ENCODE results near the gene ENDOV.

The ENDOV gene

DNA sequence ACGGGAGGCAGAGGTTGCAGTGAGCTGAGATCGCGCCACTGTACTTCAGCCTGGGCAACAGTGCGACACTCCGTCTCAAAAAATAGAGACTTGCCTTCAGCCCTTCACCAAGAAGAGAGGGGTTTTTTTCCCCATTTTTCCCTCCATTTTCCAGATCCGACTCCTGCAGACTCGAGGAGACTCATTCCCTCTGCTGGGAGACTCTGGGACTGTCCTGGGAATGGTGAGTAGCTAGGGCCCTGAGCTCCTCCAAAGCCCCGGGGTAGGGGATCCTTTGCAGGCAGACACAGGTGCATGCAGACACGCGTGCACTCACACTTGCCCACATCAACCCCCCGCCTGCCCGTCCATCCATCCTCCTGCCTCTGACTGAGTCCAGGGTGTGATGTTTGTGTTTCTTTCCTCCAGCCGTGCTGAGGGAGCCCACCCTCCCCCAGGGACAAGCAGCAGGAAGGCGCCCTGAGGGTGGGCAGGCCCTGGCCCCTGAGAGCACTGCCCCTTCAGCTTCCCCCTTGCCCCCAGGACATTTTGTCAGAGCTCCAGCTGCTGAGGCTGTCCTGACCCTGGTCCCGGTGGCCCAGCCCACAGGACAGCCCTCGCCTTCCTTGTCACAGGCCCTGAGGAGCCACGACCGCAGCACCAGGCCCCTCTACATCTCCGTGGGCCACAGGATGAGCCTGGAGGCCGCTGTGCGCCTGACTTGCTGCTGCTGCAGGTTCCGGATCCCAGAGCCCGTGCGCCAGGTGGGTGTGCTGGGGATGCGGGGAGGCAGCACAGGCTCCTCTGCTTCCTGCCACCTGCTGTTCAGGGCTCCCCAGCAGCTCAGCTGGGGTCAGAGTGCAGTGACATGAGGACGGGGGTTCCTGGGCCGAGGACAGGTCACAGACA, 10.2 kb downstream of the ENDOV start:
- TF ChIP-seq, protein P1, sequence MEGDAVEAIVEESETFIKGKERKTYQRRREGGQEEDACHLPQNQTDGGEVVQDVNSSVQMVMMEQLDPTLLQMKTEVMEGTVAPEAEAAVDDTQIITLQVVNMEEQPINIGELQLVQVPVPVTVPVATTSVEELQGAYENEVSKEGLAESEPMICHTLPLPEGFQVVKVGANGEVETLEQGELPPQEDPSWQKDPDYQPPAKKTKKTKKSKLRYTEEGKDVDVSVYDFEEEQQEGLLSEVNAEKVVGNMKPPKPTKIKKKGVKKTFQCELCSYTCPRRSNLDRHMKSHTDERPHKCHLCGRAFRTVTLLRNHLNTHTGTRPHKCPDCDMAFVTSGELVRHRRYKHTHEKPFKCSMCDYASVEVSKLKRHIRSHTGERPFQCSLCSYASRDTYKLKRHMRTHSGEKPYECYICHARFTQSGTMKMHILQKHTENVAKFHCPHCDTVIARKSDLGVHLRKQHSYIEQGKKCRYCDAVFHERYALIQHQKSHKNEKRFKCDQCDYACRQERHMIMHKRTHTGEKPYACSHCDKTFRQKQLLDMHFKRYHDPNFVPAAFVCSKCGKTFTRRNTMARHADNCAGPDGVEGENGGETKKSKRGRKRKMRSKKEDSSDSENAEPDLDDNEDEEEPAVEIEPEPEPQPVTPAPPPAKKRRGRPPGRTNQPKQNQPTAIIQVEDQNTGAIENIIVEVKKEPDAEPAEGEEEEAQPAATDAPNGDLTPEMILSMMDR (IDR thresholded peaks at IDR 0.05; ENCODE audit: insufficient read depth, low read length, missing control alignments) = no peak
- CTCF ChIA-PET = interaction anchor here (0.8 to 9.1 kb wide), 12 partner anchors 10 to 561 kb away, joined by 3 to 140 read pairs (median 4); partner anchors contain the start of gene ENDOV
- POLR2A ChIA-PET = interaction anchor here (0.6 kb wide), 1 partner anchor 46 kb away, joined by 3 read pairs; no protein-coding TSS in a partner anchor
- DNase-seq (ENCODE audit: low read depth, low spot score) = no peak
- no peak overlapping the region for H3K4me3 ChIP-seq (ENCODE audit: low read depth, low read length)

DNA sequence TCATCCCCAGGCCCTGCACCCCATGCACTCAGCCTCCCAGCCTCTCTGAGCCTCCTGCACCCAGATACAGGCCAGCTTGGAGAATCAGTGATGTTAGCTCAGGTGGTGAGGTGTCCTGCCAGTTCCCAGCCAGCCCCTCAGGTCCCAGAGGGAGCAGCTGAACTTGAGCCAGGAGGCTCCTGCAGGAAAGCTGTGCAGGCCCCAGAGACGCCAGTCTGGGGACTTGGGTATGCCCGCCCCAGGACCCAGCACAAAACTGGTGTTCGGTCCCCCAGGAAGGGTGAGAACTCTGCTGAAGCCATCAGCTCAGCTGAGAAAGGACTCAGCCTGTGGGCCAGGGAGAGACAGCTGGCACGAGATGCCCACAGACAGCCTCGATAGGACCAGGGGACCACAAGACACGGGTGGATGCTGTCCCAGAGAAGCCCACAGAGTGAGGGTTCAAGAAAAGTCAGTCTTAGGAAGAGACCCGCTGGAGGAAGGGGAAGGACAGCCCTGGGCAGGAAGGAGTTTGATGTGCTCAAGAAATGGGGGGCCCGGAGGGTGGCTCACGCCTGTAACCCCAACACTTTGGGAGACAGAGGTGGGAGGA, 11.0 kb downstream of the ENDOV start:
- ChIA-PET CTCF (interaction anchor here (0.9 to 9.1 kb wide), 10 partner anchors 10 to 558 kb away, joined by 3 to 140 read pairs (median 5); partner anchors contain the start of gene ENDOV), POLR2A (interaction anchor here (0.6 kb wide), 1 partner anchor 47 kb away, joined by 3 read pairs; no protein-coding TSS in a partner anchor)
- DNase-seq (ENCODE audit: low read depth, low spot score) = no peak
- TF ChIP-seq, protein P1 (IDR thresholded peaks at IDR 0.05; ENCODE audit: insufficient read depth, low read length, missing control alignments) = no peak
- no peak overlapping the region for H3K4me3 ChIP-seq (ENCODE audit: low read depth, low read length)

DNA sequence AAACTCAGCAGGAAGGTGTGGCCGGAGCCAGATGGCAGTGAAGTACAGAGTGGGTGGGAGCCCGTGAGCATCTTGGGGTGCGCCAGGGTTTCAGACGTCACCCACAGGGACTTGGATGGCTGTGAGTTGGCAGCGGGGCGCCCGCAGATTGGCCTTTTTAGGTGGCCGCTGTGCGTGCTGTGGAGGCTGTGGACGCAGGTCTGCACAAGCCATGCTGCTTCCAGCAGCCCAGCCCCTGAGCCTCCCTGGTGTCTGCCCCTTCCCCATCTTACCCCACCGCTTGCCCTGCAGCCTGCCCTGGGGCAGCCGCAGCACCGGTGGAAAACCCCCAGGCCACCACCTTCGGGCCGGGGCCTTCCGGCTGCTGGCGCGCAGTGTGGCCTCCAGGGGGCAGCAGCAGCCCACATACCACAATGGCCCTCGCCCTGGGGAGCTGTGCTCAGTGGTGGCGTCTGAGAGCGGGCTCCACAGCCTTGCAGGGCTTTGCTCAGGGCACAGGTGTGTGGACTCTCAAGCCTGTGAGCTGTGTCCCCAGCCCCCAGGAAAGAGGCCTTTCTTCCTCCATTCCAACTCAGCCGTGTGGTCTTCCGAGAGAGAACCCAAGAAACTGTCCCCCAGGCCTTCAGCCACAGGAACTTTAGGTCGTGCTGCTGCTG, 11.8 kb downstream of the ENDOV start:
- no peak for DNase-seq (ENCODE audit: low read depth, low spot score)
- ChIA-PET CTCF (interaction anchor here (0.6 to 9.1 kb wide), 56 partner anchors 8 to 687 kb away, joined by 3 to 140 read pairs (median 4); partner anchors contain the start of genes CHMP6 and ENDOV), POLR2A (interaction anchor here (1.0 to 1.1 kb wide), 2 partner anchors 543 to 558 kb away, joined by 4 read pairs; no protein-coding TSS in a partner anchor)
- no peak overlapping the region for H3K4me3 ChIP-seq (ENCODE audit: low read depth, low read length)
- TF ChIP-seq, protein P1 (IDR thresholded peaks at IDR 0.05; ENCODE audit: insufficient read depth, low read length, missing control alignments) = peak; percentile 96

DNA sequence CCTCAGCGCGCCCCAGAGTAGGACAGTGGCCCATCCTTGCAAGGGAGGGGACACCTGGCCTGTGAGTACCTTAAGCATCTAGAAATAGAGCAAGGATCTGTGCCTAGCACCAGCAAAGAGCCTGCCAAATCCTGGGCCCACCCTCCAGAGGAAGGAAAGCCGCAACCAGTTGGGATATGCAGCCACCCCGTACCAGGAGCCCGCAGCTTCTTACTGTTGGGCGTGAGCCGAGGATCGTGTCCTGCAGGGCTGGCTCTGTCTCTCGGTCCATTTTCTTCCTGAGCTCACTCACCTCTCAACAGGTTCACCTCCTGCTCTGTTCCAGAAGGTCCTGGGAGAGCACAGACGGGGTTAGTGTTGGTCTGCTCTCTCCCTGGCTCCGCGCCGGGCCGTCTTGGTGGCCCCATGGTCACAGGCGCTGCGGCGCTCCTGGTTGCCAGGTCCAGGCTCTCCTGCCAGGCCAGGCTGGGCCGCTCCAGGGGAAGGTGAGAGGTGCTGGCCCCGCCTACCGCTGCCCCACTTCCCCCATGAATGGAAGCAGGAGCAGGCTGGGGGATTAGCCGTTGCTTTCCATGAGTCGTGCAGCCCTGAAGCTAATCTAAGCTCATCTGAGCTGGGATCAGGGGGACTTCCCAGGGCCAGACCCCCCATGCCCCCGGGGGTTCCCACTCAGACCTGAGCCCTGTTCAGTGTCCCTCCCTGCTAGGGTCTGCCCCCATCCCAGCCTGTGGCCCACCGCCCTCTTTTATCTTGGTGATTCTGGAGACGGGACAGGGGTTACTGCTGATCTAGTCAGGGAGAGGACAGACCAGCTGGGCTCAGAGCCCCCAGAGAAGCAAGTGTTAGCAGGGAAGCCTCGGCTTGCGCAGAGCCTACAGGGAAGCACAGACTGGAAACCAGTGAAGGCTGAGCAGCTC, 12.7 kb downstream of the ENDOV start:
- TF ChIP-seq, protein P1 (IDR thresholded peaks at IDR 0.05; ENCODE audit: insufficient read depth, low read length, missing control alignments) = no peak
- CTCF ChIA-PET = interaction anchor here (0.6 to 9.1 kb wide), 59 partner anchors 8 to 675 kb away, joined by 3 to 140 read pairs (median 4); partner anchors contain the start of genes CHMP6 and ENDOV
- no peak overlapping the region for H3K4me3 ChIP-seq (ENCODE audit: low read depth, low read length)
- POLR2A ChIA-PET = interaction anchor here (0.6 to 1.1 kb wide), 3 partner anchors 132 to 557 kb away, joined by 3 to 4 read pairs (median 4); no protein-coding TSS in a partner anchor
- no peak for DNase-seq (ENCODE audit: low read depth, low spot score)

DNA sequence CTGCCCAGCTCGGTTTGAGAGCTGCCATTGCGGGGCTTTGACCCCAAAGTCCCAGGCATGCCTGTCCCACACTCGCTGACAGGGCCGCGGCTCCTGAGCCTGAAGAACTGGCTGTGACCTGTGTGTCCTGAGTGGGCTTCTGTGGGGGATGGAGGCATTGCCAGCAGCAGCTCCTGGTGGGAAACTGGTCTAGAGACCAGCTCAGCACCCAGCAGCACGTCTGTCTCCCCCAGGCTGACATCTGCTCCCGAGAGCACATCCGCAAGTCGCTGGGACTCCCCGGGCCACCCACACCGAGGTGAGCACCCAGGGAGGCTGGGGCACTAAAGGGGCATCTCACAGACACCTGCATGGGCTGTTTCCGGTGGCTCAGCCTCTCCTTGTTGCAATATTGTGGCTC, 13.4 kb downstream of the ENDOV start:
- ChIA-PET CTCF (interaction anchor here (0.9 to 9.1 kb wide), 12 partner anchors 9 to 556 kb away, joined by 3 to 140 read pairs (median 7); partner anchors contain the start of gene ENDOV), POLR2A (no interaction called here)
- no peak for DNase-seq (ENCODE audit: low read depth, low spot score)
- H3K4me3 ChIP-seq (ENCODE audit: low read depth, low read length) = no peak overlapping the region
- TF ChIP-seq, protein P1 (IDR thresholded peaks at IDR 0.05; ENCODE audit: insufficient read depth, low read length, missing control alignments) = no peak

Measured in AG04449 (cell line).